PFSK-1 (cell line): ENCODE measurements around the gene CFD.

Experiments
- POLR2AphosphoS5 ChIP-seq: IDR thresholded peaks from 2 replicates; pipeline ENCODE4 v1.6.1; 2012; ENCODE audit warnings: low read depth, mild to moderate bottlenecking, control low read depth, low read length, moderate library complexity
- TF ChIP-seq, protein P1 (sequence below), 2 experiments: IDR thresholded peaks; 2 replicates each; pipeline versions ENCODE4 v1.6.1 to v1.8.0; 2011 to 2012; ENCODE audit warnings: low read depth in 2 of 2, low read length in 2 of 2, control low read depth in 1 of 2, inconsistent platforms in 1 of 2, mild to moderate bottlenecking in 1 of 2, moderate library complexity in 1 of 2; ENCODE audit not compliant: insufficient read depth in 1 of 2

DNA sequence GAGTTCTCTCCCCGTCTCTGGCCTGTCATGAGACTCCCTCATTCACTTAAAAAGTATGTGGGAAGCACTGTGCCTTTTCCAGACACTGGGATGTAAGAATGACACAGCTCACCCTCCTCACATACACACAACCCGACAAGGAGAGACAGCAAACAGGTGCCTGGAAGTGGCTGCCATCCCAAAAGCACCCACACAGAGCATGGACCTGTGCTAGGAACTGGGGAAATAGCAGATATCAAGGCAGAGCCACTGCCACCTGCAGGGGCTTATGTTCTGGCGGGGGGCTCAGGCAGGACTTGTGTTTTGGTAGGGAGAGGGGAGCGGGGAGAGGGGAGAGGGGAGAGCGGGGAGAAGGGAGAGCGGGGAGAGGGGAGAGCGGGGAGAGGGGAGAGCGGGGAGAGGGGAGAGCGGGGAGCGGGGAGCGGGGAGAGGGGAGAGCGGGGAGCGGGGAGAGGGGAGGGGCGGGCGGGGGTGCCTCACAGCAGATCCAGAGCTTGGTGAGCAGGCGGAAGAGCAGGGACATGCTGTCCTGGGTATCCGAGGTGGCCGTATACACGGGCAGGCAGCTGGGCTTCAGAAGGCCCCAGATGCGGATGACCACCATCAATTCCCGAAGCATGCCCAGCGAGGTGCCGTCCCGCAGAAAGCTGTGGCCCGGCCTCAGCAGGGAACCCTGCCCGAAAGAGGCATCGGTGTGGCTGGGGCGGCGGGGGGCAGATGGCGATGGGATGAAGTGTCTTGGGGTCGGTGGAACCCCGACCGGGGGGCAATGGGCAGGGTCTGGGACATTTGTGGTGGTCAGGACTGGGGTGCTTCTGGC is 12.2 kb downstream of the CFD start:
- no peak for TF ChIP-seq POLR2AphosphoS5
- TF ChIP-seq, protein P1, sequence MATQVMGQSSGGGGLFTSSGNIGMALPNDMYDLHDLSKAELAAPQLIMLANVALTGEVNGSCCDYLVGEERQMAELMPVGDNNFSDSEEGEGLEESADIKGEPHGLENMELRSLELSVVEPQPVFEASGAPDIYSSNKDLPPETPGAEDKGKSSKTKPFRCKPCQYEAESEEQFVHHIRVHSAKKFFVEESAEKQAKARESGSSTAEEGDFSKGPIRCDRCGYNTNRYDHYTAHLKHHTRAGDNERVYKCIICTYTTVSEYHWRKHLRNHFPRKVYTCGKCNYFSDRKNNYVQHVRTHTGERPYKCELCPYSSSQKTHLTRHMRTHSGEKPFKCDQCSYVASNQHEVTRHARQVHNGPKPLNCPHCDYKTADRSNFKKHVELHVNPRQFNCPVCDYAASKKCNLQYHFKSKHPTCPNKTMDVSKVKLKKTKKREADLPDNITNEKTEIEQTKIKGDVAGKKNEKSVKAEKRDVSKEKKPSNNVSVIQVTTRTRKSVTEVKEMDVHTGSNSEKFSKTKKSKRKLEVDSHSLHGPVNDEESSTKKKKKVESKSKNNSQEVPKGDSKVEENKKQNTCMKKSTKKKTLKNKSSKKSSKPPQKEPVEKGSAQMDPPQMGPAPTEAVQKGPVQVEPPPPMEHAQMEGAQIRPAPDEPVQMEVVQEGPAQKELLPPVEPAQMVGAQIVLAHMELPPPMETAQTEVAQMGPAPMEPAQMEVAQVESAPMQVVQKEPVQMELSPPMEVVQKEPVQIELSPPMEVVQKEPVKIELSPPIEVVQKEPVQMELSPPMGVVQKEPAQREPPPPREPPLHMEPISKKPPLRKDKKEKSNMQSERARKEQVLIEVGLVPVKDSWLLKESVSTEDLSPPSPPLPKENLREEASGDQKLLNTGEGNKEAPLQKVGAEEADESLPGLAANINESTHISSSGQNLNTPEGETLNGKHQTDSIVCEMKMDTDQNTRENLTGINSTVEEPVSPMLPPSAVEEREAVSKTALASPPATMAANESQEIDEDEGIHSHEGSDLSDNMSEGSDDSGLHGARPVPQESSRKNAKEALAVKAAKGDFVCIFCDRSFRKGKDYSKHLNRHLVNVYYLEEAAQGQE (IDR thresholded peaks at IDR 0.05; ENCODE audit: insufficient read depth in 1 of 2, low read depth in 2 of 2, low read length in 2 of 2), result no peak
